HG02759 (cell line): ENCODE measurements around the gene MTHFR.

Source experiments
- ATAC-seq: cut with Tn5 transposase; IDR thresholded peaks from one replicate; pipeline ENCODE4 v1.9.1; 2021; ENCODE audit warnings: mild to moderate bottlenecking, moderate library complexity; ENCODE audit not compliant: unreplicated experiment

The MTHFR gene

DNA sequence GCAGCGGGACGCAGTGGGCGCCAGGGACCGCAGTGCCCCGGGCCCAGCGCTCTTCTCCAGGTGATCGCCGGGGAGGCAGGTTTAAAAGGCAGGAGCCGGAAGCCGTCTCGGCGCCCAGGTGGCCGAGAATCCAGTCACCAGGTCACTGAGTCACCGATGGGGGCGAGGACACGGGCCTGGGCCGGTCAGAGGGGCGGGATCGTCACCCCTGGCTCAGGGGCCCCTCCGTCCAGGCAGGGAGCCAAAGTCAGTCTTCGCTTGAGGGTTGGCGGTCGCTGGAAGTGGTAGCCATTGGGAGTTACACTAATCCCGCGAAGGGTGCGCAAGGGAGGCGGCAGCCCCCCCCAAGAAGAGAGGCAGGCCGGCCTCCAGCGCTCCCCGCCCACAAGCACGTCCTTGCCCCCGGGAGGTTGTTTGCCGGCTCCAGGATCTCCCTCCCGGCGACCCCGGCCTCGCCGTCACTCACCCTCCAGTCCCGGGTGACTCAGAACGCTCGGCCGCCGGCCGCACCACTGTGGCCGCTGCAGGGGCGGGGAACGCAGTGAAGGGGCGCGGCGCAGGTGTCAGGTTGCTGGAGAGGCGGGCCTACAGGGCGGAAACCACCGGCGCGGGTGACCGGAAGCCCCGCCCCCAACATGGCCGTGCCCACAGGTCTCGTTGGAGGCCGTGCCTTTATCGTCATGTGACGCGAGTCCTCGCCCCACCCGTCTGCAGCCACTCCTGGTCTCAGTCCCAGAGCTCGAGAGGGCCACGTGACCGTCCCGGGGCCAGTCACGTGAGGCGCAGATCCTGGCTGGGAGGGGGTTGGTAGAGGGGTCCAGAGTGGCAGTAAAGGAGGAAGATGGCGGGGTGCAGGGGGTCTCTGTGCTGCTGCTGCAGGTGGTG lies at the start of gene MTHFR, which contains the start of gene CLCN6:
MTHFR (minus strand) TSS at position 543 of the 885 bp plus-strand sequence. CDS start 2,848 bp downstream, outside the sequence.
CLCN6 (plus strand) TSS at position 770 of the 885 bp plus-strand sequence; CDS start at position 842, 72 bp downstream.
- ATAC-seq: peak; percentile 82

DNA sequence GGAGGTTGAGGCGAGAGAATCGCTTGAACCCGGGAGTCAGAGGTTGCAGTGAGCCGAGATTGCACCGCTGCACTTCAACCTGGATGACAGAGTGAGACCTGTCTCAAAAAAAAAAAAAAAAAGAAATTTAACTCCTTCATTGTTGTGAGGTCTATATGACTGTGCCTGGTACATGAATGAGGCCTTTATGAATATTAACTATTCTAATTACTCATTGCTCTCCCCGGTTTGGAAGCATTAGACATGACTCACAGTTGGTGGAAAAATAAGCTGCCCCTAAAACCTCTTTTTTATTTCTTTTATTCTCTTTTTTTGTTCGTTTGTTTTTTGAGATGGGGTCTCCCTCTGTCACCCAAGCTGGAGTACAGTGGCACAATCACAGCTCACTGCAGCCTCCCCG lies 49.7 kb upstream of the MTHFR start:
- no peak for ATAC-seq

DNA sequence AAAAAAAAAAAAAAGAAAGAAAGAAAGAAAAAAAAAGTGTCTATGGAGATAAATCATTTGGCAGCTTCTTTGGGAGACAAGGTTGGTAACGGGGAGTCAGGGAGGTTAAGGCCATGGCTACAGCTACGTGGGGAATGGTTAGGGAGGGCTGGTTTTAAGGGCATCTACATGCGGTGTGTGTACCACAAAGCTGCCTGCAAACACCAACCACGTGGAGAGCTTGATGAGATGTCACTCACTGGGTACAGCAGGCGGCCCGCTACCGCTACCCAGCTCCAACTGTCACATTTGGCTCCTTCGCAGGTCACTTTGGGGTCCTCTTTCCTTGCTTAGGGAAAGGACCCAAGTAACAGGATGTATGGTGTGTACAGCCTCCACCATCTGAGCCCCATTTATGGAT lies 48.8 kb upstream of the MTHFR start:
- ATAC-seq: no peak

DNA sequence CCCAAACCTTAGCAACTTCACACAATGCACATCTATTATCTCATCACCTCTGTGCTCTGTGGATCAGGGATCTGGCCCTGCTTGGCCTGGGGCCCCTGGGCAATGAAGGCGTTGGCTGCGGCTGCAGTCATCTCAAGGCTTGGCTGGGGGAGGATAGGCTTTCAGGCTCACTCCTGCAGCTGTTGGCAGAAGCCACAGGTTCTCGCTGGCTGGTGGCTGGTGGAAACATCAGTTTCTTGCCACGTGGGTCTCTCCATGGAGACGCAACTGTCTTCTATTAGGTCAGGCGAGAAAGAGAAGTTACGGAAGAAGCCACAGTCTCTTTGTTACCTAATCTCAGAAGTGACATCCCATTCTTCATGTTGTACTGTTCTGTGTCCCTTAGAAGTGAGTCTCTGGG lies 45.4 kb upstream of the MTHFR start:
- no peak for ATAC-seq

DNA sequence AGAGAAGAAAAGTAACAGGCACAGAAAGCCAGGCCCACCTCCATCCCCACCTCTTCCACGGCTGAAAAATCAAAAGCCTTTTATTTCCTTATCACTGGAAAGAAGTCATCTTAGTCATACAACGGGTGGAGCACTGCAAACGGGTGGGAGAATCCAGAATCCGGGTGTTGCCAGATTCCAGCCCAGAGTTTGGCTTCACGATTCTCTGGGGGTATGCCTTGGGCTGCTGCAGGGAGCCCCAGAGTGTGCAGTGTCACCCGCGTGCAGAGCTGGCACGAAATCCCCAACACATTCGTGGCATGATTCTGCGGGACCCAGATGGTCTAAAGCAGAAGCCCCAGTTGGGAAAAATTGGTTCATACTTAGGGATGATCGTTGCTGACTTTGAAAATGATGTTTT lies 44.4 kb upstream of the MTHFR start:
- no peak for ATAC-seq

DNA sequence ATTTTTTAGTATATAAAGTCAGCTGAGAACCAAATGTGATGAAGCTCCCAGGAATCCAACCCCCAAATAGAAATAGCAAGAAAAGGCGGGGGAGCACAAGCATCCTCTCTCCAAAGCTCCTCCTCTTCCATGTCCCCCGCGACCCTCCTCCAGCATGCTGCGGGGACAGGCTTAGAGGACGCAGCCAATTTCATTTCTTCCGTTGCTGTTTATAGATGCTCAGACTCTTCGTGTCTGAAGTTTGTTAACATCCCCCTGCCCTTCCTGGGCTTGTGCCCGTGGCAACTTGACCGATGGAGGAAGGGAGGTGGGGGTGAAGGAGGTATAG lies 42.6 kb upstream of the MTHFR start:
- ATAC-seq: no peak

DNA sequence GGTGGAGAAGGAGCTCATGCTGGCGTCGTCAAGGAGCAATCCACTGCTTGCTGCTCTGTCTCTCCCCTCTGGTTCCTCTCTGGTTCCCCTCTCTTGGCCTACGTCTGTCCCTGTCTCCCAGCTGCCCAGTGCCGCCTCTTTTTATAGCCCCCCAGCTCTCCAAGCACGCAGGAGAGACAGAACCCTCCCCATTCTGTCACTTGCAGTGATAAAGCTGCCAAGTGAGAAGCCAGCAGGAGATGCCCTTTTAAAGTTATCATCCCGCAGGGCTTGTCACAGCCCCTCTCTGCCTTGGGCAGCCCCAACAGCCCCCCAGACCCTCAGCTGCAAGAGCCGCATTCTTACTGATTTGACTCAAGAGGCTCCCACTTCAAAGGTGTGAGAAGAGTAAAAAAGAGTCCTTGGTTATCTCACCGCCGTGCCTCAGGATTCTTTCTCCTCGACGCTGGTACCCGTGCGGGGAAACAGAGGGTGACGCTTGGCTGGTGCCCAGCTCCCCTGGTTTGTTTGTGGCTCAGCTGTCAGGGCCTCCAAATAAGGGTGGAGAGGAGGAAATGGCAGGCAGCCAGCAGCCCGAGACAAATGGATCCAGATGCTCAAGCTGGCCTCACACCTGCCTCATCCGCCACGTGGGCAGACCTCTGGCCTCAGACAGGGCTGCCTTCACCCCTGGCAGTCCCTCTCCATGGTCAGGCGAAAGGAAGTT lies 42.1 kb upstream of the MTHFR start, which contains the start of gene NPPA:
NPPA (minus strand) TSS at position 117 of the 706 bp plus-strand sequence; CDS start at position 18, 99 bp downstream.
- no peak for ATAC-seq

DNA sequence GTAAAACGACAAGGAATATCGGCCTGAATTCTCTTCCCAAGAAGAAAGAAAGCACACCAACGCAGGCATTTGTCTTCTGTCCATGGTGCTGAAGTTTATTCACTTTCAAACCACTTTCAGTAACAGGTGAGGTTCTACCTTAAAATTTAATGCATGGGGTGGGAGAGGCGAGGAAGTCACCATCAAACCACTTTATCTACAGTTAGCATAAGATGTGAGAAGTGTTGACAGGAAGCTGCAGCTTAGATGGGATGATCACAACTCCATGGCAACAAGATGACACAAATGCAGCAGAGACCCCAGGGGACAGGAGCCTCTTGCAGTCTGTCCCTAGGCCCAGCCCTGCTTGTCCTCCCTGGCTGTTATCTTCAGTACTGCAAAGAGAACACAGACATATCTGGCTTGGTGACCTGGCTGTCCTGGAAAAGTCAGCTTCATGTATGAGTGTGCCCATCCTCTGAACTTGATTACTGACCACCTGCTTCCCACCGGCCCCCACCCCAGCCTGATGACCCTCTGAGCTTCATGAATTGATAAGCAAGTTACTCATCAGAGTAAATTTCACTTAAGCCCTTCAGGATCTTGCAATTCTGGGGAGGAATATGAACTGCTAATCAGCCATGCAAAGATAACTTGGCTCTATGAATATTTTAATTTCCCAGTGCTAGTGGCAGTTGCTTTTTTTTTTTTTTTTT lies 40.0 kb upstream of the MTHFR start:
- ATAC-seq: no peak

DNA sequence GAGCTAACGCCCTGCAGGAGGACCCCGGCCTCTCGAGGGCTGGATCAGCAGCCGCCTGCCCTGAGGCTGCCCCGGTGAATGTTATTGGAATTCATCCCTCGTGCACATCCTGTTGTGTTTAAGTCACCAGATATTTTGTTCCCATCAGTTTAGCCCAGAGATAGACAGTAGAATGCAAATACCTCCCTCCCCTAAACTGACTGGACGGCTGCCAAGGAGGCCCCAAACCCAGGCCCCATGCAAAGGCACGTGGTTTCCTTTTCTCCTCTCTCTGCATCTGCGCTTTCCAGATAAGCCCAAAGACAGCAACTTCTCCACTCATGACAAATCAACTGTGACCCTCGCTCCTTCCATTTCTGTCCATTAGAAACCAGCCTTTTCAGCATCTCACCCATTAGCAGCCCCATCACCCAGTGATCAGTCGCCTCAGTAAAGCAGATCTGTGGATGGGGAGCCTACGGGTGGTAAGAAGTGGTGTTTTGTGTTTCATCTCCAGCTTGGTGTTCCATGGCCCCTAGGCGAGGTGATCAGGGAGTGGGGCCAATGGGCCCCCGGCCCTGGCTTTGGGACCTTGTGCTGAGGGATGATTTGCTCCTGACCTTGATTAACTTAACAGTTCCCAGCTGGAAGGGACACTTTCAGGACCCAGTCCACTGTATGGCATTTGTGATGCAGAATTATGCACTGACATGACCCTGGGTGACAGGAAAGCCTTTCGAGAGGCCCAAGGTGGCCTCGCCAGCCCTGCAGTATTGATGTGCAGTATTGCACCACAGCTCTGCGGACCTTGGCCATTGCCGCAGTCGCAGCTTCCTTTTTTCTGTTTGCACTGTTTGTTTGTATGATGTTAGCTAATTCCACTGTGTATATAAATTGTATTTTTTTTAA lies 36.6 kb upstream of the MTHFR start:
- peak; percentile 49 for ATAC-seq

DNA sequence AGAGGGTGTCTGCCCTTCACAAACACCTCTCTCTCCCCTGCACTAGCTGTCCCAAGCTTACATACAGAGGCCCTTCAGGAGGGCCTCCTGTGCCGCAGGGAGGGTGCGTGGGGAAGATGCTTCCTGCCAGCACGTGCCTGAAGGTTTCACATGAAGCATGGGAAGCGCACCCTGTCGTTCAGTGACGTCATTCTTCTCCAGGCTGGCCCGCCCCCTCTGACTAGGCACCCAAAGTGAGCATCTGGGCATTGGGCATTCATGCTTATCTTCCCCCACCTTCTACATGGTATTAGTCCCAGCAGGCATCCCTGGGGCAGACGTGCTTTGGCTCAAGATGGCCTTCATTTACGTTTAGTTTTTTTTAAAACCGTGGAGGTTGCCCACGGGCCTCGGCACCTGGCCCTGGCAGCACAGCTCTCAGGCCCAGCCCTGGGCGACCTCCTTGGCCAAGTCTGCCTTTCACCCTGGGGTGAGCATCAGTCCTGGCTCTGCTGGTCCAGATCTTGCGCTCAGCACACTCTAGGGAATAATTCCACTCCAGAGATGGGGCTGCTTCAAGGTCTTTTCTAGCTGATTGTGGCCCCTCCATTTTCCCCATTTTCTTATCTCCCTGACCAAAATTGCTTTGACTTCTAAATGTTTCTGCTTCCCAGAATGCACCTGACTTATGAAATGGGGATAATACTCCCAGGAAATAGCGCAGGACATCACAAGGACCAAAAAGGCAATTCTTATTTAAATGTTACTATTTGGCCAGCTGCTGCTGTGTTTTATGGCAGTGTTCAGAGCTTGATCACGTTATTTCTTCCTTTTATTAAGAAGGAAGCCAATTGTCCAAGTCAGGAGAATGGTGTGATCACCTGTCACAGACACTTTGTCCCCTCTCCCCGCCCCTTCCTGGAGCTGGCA lies 35.7 kb upstream of the MTHFR start:
- ATAC-seq: peak; percentile 4

DNA sequence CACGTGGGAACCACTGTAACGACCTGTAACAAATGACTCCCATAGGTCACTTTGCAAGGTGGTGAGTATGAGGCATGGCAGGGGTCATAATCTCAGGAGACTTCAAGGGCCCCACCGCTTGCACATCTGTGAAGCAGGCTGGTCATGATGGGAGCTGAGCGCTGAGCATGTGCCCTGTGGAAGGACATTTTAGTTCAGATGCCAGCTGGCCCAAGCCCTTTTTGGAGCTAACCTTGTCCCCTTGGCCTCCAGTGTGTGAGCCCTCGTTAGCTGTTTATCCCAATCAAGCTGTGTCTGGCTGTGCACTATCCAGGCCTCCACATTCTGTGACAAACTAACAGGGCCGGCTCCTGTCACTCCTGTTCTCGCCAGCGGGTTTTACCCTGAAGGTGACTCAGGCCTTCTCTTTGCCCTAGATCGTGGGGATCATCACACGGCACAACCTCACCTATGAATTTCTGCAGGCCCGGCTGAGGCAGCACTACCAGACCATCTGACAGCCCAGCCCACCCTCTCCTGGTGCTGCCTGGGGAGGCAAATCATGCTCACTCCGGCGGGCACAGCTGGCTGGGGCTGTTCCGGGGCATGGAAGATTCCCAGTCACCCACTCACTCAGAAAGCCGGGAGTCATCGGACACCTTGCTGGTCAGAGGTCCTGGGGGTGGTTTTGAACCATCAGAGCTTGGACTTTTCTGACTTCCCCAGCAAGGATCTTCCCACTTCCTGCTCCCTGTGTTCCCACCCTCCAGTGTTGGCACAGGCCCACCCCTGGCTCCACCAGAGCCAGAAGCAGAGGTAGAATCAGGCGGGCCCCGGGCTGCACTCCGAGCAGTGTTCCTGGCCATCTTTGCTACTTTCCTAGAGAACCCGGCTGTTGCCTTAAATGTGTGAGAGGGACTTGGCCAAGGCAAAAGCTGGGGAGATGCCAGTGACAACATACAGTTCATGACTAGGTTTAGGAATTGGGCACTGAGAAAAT lies 34.3 kb upstream of the MTHFR start:
- no peak for ATAC-seq

DNA sequence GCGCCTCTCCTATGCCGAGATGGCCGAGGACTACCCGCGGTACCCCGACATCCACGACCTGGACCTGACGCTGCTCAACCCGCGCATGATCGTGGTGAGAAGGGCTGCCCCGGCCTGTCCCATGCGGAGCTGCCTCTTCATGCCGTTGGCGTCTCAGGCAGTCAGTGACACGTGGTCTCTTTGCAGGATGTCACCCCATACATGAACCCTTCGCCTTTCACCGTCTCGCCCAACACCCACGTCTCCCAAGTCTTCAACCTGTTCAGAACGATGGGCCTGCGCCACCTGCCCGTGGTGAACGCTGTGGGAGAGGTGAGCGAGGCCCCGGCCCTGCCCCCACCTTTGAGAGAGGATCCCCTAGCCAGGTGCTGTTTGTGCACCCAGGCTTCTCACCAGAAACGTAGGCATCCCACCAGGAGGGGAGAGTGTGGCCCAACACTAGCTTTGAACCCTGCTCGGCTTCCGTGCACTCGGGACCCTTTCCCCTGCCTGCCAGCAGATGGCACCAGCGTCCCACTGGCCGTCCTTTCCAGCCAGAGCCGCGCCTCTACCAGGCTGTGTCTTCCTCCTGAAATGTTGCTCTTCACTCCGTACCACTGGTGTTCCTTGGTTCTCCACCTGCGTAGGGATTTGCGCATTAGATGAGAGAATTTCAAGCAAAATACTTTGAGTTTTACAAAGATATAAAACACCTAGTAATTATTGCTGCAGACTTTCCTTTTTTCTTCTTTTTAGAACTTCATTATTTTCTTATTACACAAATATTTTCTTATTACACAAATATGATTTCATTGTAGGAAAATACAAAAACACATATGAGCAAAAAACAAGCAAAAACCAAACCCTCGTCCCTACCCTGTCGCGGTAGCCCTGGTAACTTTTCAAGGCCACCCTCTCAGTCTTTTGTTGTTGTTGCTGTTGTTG lies 32.8 kb upstream of the MTHFR start:
- ATAC-seq: no peak

DNA sequence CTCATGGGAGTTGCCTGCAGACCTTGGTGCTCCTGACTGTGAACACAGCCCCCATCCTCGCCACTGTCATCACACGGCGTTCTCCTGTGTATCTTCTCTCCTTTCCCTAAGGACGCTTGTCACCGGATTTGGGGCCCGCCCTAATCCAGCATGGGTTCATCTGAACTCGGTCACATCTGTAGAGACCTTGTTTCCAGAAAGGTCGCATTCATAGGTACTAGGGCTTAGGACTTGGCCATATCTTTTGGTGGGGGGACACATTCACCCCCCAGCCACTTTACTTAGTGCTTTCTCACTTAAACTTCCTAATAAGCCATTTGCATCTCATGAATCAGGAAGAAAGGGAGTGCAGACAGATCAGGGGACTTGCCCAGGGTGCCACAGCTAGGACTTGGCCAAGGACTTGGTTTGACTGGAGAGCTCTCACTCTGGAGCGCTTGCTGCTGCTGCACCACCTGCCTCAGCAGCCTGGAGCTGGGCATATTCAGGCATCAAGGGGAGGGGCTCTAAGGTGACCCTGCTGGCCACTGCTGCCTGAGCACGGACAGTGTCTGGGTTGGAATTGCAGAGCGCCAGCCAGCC lies 32.1 kb upstream of the MTHFR start:
- no peak for ATAC-seq

DNA sequence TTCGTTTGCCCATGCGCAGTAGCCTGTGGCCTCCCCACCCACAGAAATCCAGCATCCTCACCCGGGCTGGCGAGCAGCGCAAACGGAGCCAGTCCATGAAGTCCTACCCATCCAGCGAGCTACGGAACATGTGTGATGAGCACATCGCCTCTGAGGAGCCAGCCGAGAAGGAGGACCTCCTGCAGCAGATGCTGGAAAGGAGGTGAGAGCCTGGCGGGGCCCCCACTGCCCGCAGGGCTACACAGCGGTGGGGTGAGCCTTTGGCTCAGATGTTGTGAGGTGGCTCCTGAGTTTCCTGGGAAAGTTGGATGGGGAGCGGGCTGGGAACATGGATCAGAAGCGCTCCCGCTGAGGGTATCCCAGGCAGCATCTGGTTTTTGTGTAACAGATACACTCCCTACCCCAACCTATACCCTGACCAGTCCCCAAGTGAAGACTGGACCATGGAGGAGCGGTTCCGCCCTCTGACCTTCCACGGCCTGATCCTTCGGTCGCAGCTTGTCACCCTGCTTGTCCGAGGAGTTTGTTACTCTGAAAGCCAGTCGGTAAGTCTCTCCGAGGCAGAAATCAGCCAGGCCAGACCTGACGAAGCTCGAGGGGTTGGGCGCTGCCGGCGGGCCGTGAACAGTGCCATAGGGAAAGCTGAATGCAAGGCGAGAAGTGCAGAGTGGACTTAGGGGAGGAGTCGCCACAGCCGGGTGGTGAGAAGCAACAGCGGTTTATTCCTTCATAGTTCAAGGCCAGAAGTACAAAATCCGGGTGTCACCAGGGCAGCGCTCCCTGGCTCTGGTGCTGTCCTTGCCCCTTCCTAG lies 31.4 kb upstream of the MTHFR start:
- no peak for ATAC-seq

DNA sequence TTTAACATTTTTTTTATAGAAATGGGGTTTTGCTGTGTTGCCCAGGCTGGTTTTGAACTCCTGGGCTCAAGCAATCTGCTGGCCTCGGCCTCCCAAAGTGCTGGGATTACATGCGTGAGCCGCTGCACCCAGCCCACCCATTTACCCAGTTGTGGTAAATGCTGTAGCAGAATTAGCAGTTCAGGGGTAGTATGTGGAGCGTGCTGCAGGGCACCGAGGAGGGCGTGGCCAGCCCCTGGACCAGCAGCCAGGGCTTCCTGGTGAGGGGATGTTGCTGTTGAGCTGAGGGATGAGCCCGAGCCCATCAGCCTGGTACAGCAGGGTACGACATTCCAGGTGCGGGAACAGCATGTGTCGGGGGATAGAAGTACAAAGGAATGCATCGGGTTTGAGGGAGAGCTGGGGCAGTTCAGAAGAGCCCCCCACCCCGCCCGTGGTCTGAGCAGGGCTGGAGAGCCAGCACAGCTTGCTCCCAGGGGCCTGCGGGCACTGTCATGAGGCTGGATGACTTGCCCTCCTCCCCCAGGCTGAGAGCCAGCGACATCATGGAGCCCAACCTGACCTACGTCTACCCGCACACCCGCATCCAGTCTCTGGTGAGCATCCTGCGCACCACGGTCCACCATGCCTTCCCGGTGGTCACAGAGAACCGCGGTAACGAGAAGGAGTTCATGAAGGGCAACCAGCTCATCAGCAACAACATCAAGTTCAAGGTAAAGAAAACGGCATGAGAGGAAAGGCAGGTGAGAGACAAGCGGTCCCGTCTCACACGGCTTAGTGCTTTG lies 29.9 kb upstream of the MTHFR start:
- no peak for ATAC-seq
